ENCODE results near the gene ASB18. TPM values are rescaled to one million over a fixed set of nuclear protein-coding genes. Genes with fewer than 3 reads are reported as not detected.

Gene ASB18
- total RNA-seq, 1 experiment from 2014 or later = not detected

DNA sequence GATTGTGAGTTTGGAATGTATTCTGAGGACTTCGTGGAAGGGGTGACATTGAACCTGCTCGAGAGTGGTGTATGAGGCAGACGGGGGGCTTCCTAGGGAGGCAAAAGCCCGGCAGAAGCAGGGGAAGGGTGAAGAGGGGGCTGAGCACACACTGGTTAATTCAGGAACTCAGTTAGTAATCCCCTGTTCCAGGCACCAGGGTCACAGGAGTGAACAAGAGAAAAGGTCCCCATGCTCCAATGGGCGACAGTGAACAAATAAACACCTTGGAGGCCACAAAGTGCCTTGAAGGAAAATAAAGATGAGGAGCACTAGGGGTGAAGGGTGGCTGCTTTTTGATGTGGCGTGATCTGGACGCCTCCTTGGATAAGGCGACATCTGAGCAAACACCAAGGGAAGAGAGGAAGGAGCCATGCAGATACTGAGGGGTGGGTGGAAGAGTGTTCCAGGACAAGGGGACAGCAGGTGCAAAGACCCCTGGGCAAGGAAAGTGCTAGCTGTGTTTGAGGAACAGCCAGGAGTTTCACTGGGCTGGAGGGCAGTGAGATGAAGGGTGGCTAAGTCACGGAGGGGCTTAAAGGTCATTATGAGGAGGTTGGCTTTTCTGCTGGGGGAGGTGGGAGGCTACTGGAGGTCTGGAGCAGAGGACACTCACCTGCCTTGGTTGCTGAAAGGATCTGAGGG, 26.7 kb upstream of the ASB18 start:
- POLR2A ChIA-PET = no interaction called here
- RAD21 ChIA-PET (ENCODE audit: low non-redundant PET in 1 of 2, low total read pairs in 2 of 2, uncharacterized antibody in 2 of 2, unreplicated experiment in 2 of 2) = no interaction called here
- intact Hi-C loops (cut with micrococcal nuclease) = no loop called here
- Histone ChIP-seq H3K79me2 (ENCODE audit: insufficient read depth, low read length) (no peaks in the 10 kb centered on the region), H3K36me3 (ENCODE audit: control insufficient read depth in 1 of 2, insufficient read depth in 2 of 2, low read length in 2 of 2) (no peaks in the 10 kb centered on the region), H3K27me3 (ENCODE audit: insufficient read depth, low read length) (no peaks in the 10 kb centered on the region), H3K9me2 (ENCODE audit: insufficient read depth) (no peaks in the 10 kb centered on the region), H3K9ac (ENCODE audit: low read length) (no peak overlapping the region), H3K4me1 (ENCODE audit: control insufficient read depth in 1 of 2, insufficient read depth in 2 of 2, low read length in 2 of 2) (peaks cover 0 to 14% of the 10 kb centered on the region in 2 experiments; a peak in 2 of 4 replicates), H3K27ac (ENCODE audit: low read depth, low read length) (no peak overlapping the region), H3K9me3 (ENCODE audit: control insufficient read depth in 1 of 2, insufficient read depth in 1 of 2, low read depth in 1 of 2, low read length in 2 of 2) (no peaks in the 10 kb centered on the region), H4K20me1 (ENCODE audit: insufficient read depth) (no peaks in the 10 kb centered on the region), H3K4me3 (replicated peaks in 1 of 2; ENCODE audit: low read depth in 1 of 2, low read length in 2 of 2) (no peak overlapping the region), H3K4me2 (ENCODE audit: low read length) (no peak overlapping the region), H2AFZ (ENCODE audit: low read depth, low read length, poor library complexity, severe bottlenecking) (no peak overlapping the region)
- no TSS peak for BruUV-seq (replicated peaks)
- CTCF ChIA-PET = no interaction called here
- ATAC-seq (no peak), DNase-seq (ENCODE audit: low read depth, low spot score) (no peak)
- TF ChIP-seq ELF1 (IDR thresholded peaks at IDR 0.05; ENCODE audit: borderline replicate concordance, low read depth) = no peak
- TF ChIP-seq, protein P1, sequence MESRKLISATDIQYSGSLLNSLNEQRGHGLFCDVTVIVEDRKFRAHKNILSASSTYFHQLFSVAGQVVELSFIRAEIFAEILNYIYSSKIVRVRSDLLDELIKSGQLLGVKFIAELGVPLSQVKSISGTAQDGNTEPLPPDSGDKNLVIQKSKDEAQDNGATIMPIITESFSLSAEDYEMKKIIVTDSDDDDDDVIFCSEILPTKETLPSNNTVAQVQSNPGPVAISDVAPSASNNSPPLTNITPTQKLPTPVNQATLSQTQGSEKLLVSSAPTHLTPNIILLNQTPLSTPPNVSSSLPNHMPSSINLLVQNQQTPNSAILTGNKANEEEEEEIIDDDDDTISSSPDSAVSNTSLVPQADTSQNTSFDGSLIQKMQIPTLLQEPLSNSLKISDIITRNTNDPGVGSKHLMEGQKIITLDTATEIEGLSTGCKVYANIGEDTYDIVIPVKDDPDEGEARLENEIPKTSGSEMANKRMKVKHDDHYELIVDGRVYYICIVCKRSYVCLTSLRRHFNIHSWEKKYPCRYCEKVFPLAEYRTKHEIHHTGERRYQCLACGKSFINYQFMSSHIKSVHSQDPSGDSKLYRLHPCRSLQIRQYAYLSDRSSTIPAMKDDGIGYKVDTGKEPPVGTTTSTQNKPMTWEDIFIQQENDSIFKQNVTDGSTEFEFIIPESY (IDR thresholded peaks at IDR 0.05; ENCODE audit: extremely low read depth, insufficient replicate concordance, low read length) = no peak
- TF ChIP-seq SRF (IDR thresholded peaks at IDR 0.05; ENCODE audit: low read depth) = no peak
- TF ChIP-seq, protein P2, sequence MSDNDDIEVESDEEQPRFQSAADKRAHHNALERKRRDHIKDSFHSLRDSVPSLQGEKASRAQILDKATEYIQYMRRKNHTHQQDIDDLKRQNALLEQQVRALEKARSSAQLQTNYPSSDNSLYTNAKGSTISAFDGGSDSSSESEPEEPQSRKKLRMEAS (IDR thresholded peaks at IDR 0.05) = no peak
- no peak for TF ChIP-seq SIN3A (IDR thresholded peaks at IDR 0.05; ENCODE audit: low read depth)
- TF ChIP-seq TCF7L2 (IDR thresholded peaks at IDR 0.05; ENCODE audit: borderline replicate concordance, extremely low read depth, insufficient read depth, insufficient read length) = no peak
- TF ChIP-seq RAD21 (IDR thresholded peaks at IDR 0.05; ENCODE audit: low read depth) = no peak
- TF ChIP-seq POLR2A (IDR thresholded peaks at IDR 0.05; ENCODE audit: borderline replicate concordance, extremely low read depth, insufficient read depth, insufficient read length) = no peak
- TF ChIP-seq EZH2 (IDR thresholded peaks at IDR 0.05) = no peak
- no peak for TF ChIP-seq SP1 (IDR thresholded peaks at IDR 0.05; ENCODE audit: low read depth)
- no peak for TF ChIP-seq EZH2phosphoT487 (IDR thresholded peaks at IDR 0.05; ENCODE audit: borderline replicate concordance)
